Panc1 (cell line): ENCODE results near the gene HSD17B11. TPM values are rescaled to one million over a fixed set of nuclear protein-coding genes. Genes with fewer than 3 reads are reported as not detected.
"Not testable (repeated sequence)": the region's sequence is repeated elsewhere in the genome, so short reads cannot be mapped to it uniquely, and the experiment has no call there.

Experiments used
- ATAC-seq: fragments of 200-7000 bp; cut with Tn5 transposase; 2 replicates; pipeline ENCODE4 v1.9.1; 2020; ENCODE audit warnings: mild to moderate bottlenecking, moderate library complexity
- BruUV-seq: library from RNA; stranded (reverse); fragments of 400-500 nt; replicated peaks from 2 replicates; lab custom pipeline; 2021; lab: Mats Ljungman, UMichigan
- CTCF ChIA-PET: fragments of 300-600 bp; sonication (Branson Sonifier 250); formaldehyde crosslinking; loops from one replicate; lab custom pipeline; 2022; ENCODE audit warnings: antibody characterized with exemption; lab: Charles Lee
- POLR2A ChIA-PET: fragments of 300-600 bp; sonication (Branson Sonifier 250); formaldehyde crosslinking; loops from one replicate; lab custom pipeline; 2022; ENCODE audit warnings: antibody characterized with exemption; lab: Charles Lee
- DNase-seq: peaks from one replicate; pipeline ENCODE4 v3.0.0-alpha.2; 2010; ENCODE audit warnings: low read depth, low spot score
- H3K27ac ChIP-seq: 2 replicates; pipeline ENCODE4 v1.5.1; 2011; ENCODE audit warnings: mild to moderate bottlenecking, low read length, inconsistent platforms
- H3K27me3 ChIP-seq: fragments of 200-500 bp; sonication (Bioruptor generic); 2 replicates; pipeline ENCODE4 v1.6.0; 2014; ENCODE audit warnings: low read length, inconsistent platforms; ENCODE audit not compliant: control insufficient read depth, insufficient read depth
- H3K36me3 ChIP-seq: fragments of 200-500 bp; sonication (Bioruptor generic); 2 replicates; pipeline ENCODE4 v1.5.1; 2014; ENCODE audit warnings: inconsistent platforms, mild to moderate bottlenecking, low read length, moderate library complexity; ENCODE audit not compliant: control insufficient read depth, insufficient read depth
- H3K4me1 ChIP-seq: 2 replicates; pipeline ENCODE4 v1.5.1; 2011; ENCODE audit warnings: inconsistent platforms, mild to moderate bottlenecking, low read length, moderate library complexity; ENCODE audit not compliant: control insufficient read depth, insufficient read depth
- H3K4me3 ChIP-seq, 2 experiments: 2 replicates each; pipeline ENCODE4 v1.5.1; 2011 to 2012; ENCODE audit warnings: low read depth in 2 of 2, low read length in 2 of 2, mild to moderate bottlenecking in 2 of 2, inconsistent platforms in 1 of 2, moderate library complexity in 1 of 2
- H3K9me3 ChIP-seq: fragments of 200-500 bp; sonication (Bioruptor generic); 2 replicates; pipeline ENCODE4 v1.5.1; 2014; ENCODE audit warnings: low read depth, mild to moderate bottlenecking, inconsistent platforms, low read length, moderate library complexity; ENCODE audit not compliant: control insufficient read depth, insufficient read depth
- CTCF ChIP-seq: fragments of 450-650 bp; IDR thresholded peaks from 2 replicates; pipeline ENCODE4 v1.5.1; 2017; ENCODE audit warnings: mild to moderate bottlenecking
- POLR2AphosphoS5 ChIP-seq: IDR thresholded peaks from 2 replicates; pipeline ENCODE4 v1.6.1; 2012; ENCODE audit warnings: mild to moderate bottlenecking, low read depth, low read length, moderate library complexity
- REST ChIP-seq, 2 experiments: IDR thresholded peaks; 2 replicates each; pipeline ENCODE4 v1.6.1; 2011 to 2012; ENCODE audit warnings: low read depth in 2 of 2, control low read depth in 1 of 2, low read length in 1 of 2, mild to moderate bottlenecking in 1 of 2, moderate library complexity in 1 of 2; ENCODE audit not compliant: insufficient read depth in 1 of 2
- SIN3A ChIP-seq: IDR thresholded peaks from 2 replicates; pipeline ENCODE4 v1.6.1; 2012; ENCODE audit warnings: low read depth, mild to moderate bottlenecking, low read length, moderate library complexity, borderline replicate concordance; ENCODE audit not compliant: insufficient read depth
- TCF7L2 ChIP-seq: IDR thresholded peaks from 2 replicates; pipeline ENCODE4 v1.6.1; 2011; ENCODE audit warnings: mild to moderate bottlenecking, low read depth, low read length, inconsistent platforms
- in situ Hi-C: cut with HindIII; loops from 2 replicates; pipeline ENCODE4 v1.10.0; 2016; ENCODE audit warnings: low sequenced_read_pairs, low pct_unique_long_range_greater_than_20kb
- intact Hi-C: fragments of 100-400 bp; cut with micrococcal nuclease; formaldehyde crosslinking; loops from one replicate; pipeline ENCODE4 v1.10.0; 2022; ENCODE audit not compliant: unreplicated experiment
- total RNA-seq: library from RNA; stranded (reverse); gene quantifications from one replicate; pipeline ENCODE4 v1.2.1, GENCODE V29; 2021; ENCODE audit not compliant: unreplicated experiment

HSD17B11 gene
- total RNA-seq, 1 experiment from 2014 or later = 34.9 TPM

- H3K27ac ChIP-seq = peak overlapping the region; percentile 54
- TF ChIP-seq TCF7L2 = no peak
- TF ChIP-seq POLR2AphosphoS5 = no peak
- no peak for TF ChIP-seq SIN3A
- no peak for TF ChIP-seq REST (IDR thresholded peaks at IDR 0.05; ENCODE audit: insufficient read depth in 1 of 2, low read depth in 2 of 2, low read length in 1 of 2)
- TF ChIP-seq CTCF = no peak
- no peaks in the 10 kb centered on the region; the same call in 1 of the 2 replicates for H3K36me3 ChIP-seq
- ATAC-seq (no peak), DNase-seq (no peak)
- no peaks in the 10 kb centered on the region for H3K27me3 ChIP-seq
- POLR2A ChIA-PET = no interaction called here
- BruUV-seq = no TSS peak
- no peaks in the 10 kb centered on the region for H3K9me3 ChIP-seq
- peaks cover 17% of the 10 kb centered on the region; the same call in 1 of the 2 replicates for H3K4me1 ChIP-seq
- CTCF ChIA-PET = no interaction called here
- in situ Hi-C loops (no loop called here), intact Hi-C loops (loop anchor here (5.0 kb wide), 1 partner anchor 32 kb away; no protein-coding TSS in a partner anchor)
- H3K4me3 ChIP-seq = no peak overlapping the region
Observed at GRCh38 chr4:87419578-87420249, 28.7 kb upstream of the HSD17B11 start.

- ATAC-seq, in situ Hi-C loops, H3K27me3 ChIP-seq, H3K4me3 ChIP-seq, CTCF ChIA-PET, DNase-seq, POLR2A ChIA-PET, BruUV-seq, H3K27ac ChIP-seq, H3K9me3 ChIP-seq, H3K36me3 ChIP-seq, intact Hi-C loops: not testable (repeated sequence)
- peaks cover 17% of the 10 kb centered on the region; the same call in 1 of the 2 replicates for H3K4me1 ChIP-seq
Observed at GRCh38 chr4:87418410-87418809, 27.4 kb upstream of the HSD17B11 start.

GRCh38 chr4:87416965-87417364 is 26.0 kb upstream of the HSD17B11 start:
- CTCF ChIA-PET = no interaction called here
- intact Hi-C loops (no loop called here), in situ Hi-C loops (no loop called here)
- no peak overlapping the region for H3K27ac ChIP-seq
- POLR2A ChIA-PET = no interaction called here
- TF ChIP-seq SIN3A = no peak
- TF ChIP-seq POLR2AphosphoS5 = no peak
- no peak for TF ChIP-seq CTCF
- no peak for TF ChIP-seq TCF7L2
- no peak for TF ChIP-seq REST (IDR thresholded peaks at IDR 0.05; ENCODE audit: insufficient read depth in 1 of 2, low read depth in 2 of 2, low read length in 1 of 2)
- ATAC-seq = no peak
- H3K4me1 ChIP-seq = peaks cover 17% of the 10 kb centered on the region; the same call in 1 of the 2 replicates
- H3K4me3 ChIP-seq = no peak overlapping the region
- no TSS peak for BruUV-seq
- H3K27me3 ChIP-seq = no peaks in the 10 kb centered on the region
- H3K36me3 ChIP-seq = no peaks in the 10 kb centered on the region
- no peak for DNase-seq
- H3K9me3 ChIP-seq = no peaks in the 10 kb centered on the region
